ENCODE measurements around the gene AMN. TPM values are rescaled to one million over a fixed set of nuclear protein-coding genes. Genes with fewer than 3 reads are reported as not detected.

The AMN gene
- polyA plus RNA-seq, 1 donor from 2014 or later, result 0.15 TPM

DNA sequence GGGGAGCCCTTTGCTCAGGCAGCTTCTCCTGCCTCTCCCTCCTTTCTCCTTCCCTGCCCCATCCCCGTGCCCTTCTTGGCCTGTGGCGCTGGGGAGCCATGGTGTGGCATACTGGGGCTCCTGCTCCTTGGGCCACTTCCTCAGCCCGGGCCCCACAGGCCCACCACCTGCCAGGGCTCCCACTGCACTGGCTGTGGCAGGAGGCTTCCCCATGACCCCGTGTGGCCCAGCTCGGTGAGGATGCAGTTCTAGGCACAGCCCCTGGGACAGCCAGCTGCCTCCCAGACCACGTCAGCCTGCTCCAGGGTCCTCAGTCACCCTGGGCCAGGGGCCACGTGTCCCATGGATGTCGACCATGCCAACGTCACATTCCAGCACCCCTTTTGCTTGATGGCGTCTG is 13.0 kb upstream of the AMN start:
- no peak overlapping the region for H2AFZ ChIP-seq (ENCODE audit: low read depth, low read length)
- no peak overlapping the region for H3K27ac ChIP-seq (ENCODE audit: low read length)
- no peak overlapping the region for H3K4me3 ChIP-seq (ENCODE audit: low read length)
- no peaks in the 10 kb centered on the region for H3F3A ChIP-seq (ENCODE audit: insufficient read depth, low read length, poor library complexity, severe bottlenecking)
- TF ChIP-seq RAD21 (conservative IDR thresholded peaks at IDR 0.05) (no peak), MXI1 (conservative IDR thresholded peaks at IDR 0.05; ENCODE audit: poor library complexity, severe bottlenecking) (no peak), POLR2AphosphoS5 (IDR thresholded peaks at IDR 0.05) (no peak), EP300 (conservative IDR thresholded peaks at IDR 0.05; ENCODE audit: poor library complexity, severe bottlenecking) (no peak), EZH2 (IDR thresholded peaks at IDR 0.05; ENCODE audit: borderline replicate concordance, insufficient read depth, low read length, poor library complexity, severe bottlenecking) (no peak), TAF1 (IDR thresholded peaks at IDR 0.05; ENCODE audit: low read depth) (no peak), SMC3 (conservative IDR thresholded peaks at IDR 0.05; ENCODE audit: poor library complexity) (no peak)
- TF ChIP-seq, protein P1, sequence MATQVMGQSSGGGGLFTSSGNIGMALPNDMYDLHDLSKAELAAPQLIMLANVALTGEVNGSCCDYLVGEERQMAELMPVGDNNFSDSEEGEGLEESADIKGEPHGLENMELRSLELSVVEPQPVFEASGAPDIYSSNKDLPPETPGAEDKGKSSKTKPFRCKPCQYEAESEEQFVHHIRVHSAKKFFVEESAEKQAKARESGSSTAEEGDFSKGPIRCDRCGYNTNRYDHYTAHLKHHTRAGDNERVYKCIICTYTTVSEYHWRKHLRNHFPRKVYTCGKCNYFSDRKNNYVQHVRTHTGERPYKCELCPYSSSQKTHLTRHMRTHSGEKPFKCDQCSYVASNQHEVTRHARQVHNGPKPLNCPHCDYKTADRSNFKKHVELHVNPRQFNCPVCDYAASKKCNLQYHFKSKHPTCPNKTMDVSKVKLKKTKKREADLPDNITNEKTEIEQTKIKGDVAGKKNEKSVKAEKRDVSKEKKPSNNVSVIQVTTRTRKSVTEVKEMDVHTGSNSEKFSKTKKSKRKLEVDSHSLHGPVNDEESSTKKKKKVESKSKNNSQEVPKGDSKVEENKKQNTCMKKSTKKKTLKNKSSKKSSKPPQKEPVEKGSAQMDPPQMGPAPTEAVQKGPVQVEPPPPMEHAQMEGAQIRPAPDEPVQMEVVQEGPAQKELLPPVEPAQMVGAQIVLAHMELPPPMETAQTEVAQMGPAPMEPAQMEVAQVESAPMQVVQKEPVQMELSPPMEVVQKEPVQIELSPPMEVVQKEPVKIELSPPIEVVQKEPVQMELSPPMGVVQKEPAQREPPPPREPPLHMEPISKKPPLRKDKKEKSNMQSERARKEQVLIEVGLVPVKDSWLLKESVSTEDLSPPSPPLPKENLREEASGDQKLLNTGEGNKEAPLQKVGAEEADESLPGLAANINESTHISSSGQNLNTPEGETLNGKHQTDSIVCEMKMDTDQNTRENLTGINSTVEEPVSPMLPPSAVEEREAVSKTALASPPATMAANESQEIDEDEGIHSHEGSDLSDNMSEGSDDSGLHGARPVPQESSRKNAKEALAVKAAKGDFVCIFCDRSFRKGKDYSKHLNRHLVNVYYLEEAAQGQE (IDR thresholded peaks at IDR 0.05; ENCODE audit: borderline replicate concordance), result no peak
- TF ChIP-seq, protein P2, sequence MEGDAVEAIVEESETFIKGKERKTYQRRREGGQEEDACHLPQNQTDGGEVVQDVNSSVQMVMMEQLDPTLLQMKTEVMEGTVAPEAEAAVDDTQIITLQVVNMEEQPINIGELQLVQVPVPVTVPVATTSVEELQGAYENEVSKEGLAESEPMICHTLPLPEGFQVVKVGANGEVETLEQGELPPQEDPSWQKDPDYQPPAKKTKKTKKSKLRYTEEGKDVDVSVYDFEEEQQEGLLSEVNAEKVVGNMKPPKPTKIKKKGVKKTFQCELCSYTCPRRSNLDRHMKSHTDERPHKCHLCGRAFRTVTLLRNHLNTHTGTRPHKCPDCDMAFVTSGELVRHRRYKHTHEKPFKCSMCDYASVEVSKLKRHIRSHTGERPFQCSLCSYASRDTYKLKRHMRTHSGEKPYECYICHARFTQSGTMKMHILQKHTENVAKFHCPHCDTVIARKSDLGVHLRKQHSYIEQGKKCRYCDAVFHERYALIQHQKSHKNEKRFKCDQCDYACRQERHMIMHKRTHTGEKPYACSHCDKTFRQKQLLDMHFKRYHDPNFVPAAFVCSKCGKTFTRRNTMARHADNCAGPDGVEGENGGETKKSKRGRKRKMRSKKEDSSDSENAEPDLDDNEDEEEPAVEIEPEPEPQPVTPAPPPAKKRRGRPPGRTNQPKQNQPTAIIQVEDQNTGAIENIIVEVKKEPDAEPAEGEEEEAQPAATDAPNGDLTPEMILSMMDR (IDR thresholded peaks at IDR 0.05; ENCODE audit: poor library complexity, severe bottlenecking), result no peak
- peaks cover 7% of the 10 kb centered on the region for H3K36me3 ChIP-seq (ENCODE audit: insufficient read depth, low read length)
- no peaks in the 10 kb centered on the region for H4K20me1 ChIP-seq (ENCODE audit: insufficient read depth)
- H3K27me3 ChIP-seq (ENCODE audit: insufficient read depth, low read depth, low read length), result no peaks in the 10 kb centered on the region
- no peak overlapping the region for H3K4me2 ChIP-seq (ENCODE audit: low read length)
- H3K79me2 ChIP-seq (replicated peaks; ENCODE audit: insufficient read depth, low read length), result no peaks in the 10 kb centered on the region
- no peaks in the 10 kb centered on the region for H3K9me2 ChIP-seq (ENCODE audit: insufficient read depth, low read length)
- no peaks in the 10 kb centered on the region for H3K9me3 ChIP-seq (ENCODE audit: low read length)
- no peak overlapping the region for H3K9ac ChIP-seq (ENCODE audit: low read length)

DNA sequence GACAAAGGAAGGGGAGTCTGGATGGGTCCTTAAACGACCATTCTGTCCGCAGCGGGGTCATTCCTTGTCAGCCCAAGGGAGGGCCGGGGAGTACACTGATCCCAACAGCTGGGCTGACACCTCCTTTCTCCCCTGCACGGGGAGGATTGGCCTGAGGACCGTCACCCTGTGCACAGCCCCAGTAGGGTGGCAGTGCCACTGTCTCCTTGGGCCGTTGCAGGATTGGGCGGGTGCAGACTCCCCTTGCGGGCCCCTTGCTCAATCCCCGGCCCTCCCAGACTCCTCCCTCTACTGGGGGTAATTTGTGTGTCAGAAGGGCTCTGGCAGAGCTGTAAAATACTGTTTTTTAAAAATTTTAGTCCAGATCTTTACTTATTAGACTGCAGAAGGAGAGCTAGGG is 12.6 kb upstream of the AMN start:
- H3K79me2 ChIP-seq (replicated peaks; ENCODE audit: insufficient read depth, low read length), result no peaks in the 10 kb centered on the region
- H3K27me3 ChIP-seq (ENCODE audit: insufficient read depth, low read depth, low read length), result no peaks in the 10 kb centered on the region
- H3K27ac ChIP-seq (ENCODE audit: low read length), result no peak overlapping the region
- H3K36me3 ChIP-seq (ENCODE audit: insufficient read depth, low read length), result peaks cover 7% of the 10 kb centered on the region
- H2AFZ ChIP-seq (ENCODE audit: low read depth, low read length), result no peak overlapping the region
- no peak overlapping the region for H3K4me2 ChIP-seq (ENCODE audit: low read length)
- H3K4me3 ChIP-seq (ENCODE audit: low read length), result no peak overlapping the region
- no peaks in the 10 kb centered on the region for H3K9me3 ChIP-seq (ENCODE audit: low read length)
- H3F3A ChIP-seq (ENCODE audit: insufficient read depth, low read length, poor library complexity, severe bottlenecking), result no peaks in the 10 kb centered on the region
- H4K20me1 ChIP-seq (ENCODE audit: insufficient read depth), result no peaks in the 10 kb centered on the region
- TF ChIP-seq EZH2 (IDR thresholded peaks at IDR 0.05; ENCODE audit: borderline replicate concordance, insufficient read depth, low read length, poor library complexity, severe bottlenecking) (no peak), SMC3 (conservative IDR thresholded peaks at IDR 0.05; ENCODE audit: poor library complexity) (no peak), RAD21 (conservative IDR thresholded peaks at IDR 0.05) (no peak), POLR2AphosphoS5 (IDR thresholded peaks at IDR 0.05) (no peak), TAF1 (IDR thresholded peaks at IDR 0.05; ENCODE audit: low read depth) (no peak), MXI1 (conservative IDR thresholded peaks at IDR 0.05; ENCODE audit: poor library complexity, severe bottlenecking) (no peak), EP300 (conservative IDR thresholded peaks at IDR 0.05; ENCODE audit: poor library complexity, severe bottlenecking) (no peak)
- TF ChIP-seq, protein P1 (IDR thresholded peaks at IDR 0.05; ENCODE audit: borderline replicate concordance), result no peak
- TF ChIP-seq, protein P2 (IDR thresholded peaks at IDR 0.05; ENCODE audit: poor library complexity, severe bottlenecking), result no peak
- no peak overlapping the region for H3K9ac ChIP-seq (ENCODE audit: low read length)
- H3K9me2 ChIP-seq (ENCODE audit: insufficient read depth, low read length), result no peaks in the 10 kb centered on the region
